H9 (cell line): Measurements from ENCODE around the gene CCL11. TPM values are rescaled to one million over a fixed set of nuclear protein-coding genes. Genes with fewer than 3 reads are reported as not detected.

Source experiments
- DNase-seq: peaks from one replicate; pipeline ENCODE4 v3.0.0-alpha.2; 2017
- H2AFZ ChIP-seq: one replicate; pipeline ENCODE4 v1.6.1; 2013; ENCODE audit warnings: mild to moderate bottlenecking, low read length, control low read depth, moderate library complexity
- H2AK5ac ChIP-seq: 2 replicates; pipeline ENCODE4 v1.6.1; 2013; ENCODE audit warnings: low read length, control low read depth, mixed read lengths; ENCODE audit not compliant: insufficient read length
- H2BK120ac ChIP-seq: one replicate; pipeline ENCODE4 v1.6.1; 2013; ENCODE audit warnings: low read depth, mild to moderate bottlenecking, low read length, control low read depth, inconsistent platforms; ENCODE audit not compliant: poor library complexity, severe bottlenecking
- H2BK12ac ChIP-seq: 2 replicates; pipeline ENCODE4 v1.6.1; 2013; ENCODE audit warnings: low read length, control low read depth, mixed read lengths, low read depth; ENCODE audit not compliant: insufficient read length
- H2BK15ac ChIP-seq: 2 replicates; pipeline ENCODE4 v1.6.1; 2013; ENCODE audit warnings: low read depth, low read length, control low read depth
- H2BK20ac ChIP-seq: one replicate; pipeline ENCODE4 v1.6.1; 2013; ENCODE audit warnings: low read depth, mild to moderate bottlenecking, low read length, control low read depth, inconsistent platforms; ENCODE audit not compliant: poor library complexity, severe bottlenecking
- H2BK5ac ChIP-seq: 2 replicates; pipeline ENCODE4 v1.6.1; 2013; ENCODE audit warnings: low read length, control low read depth, mixed read lengths; ENCODE audit not compliant: insufficient read length
- H3K14ac ChIP-seq: 2 replicates; pipeline ENCODE4 v1.6.1; 2013; ENCODE audit warnings: low read length, control low read depth; ENCODE audit not compliant: insufficient read depth
- H3K18ac ChIP-seq: 2 replicates; pipeline ENCODE4 v1.6.1; 2013; ENCODE audit warnings: low read depth, mild to moderate bottlenecking, mixed read lengths, low read length, control low read depth; ENCODE audit not compliant: insufficient read length
- H3K23ac ChIP-seq: 2 replicates; pipeline ENCODE4 v1.6.1; 2013; ENCODE audit warnings: low read length, control low read depth, mixed read lengths, low read depth; ENCODE audit not compliant: insufficient read length
- H3K23me2 ChIP-seq: 2 replicates; pipeline ENCODE4 v1.6.1; 2013; ENCODE audit warnings: low read depth, mild to moderate bottlenecking, mixed read lengths, low read length, control low read depth; ENCODE audit not compliant: insufficient read length, poor library complexity, severe bottlenecking
- H3K27ac ChIP-seq: 2 replicates; pipeline ENCODE4 v1.5.1; 2013; ENCODE audit warnings: low read length, control low read depth, mixed read lengths, low read depth; ENCODE audit not compliant: insufficient read length
- H3K27me3 ChIP-seq: 2 replicates; pipeline ENCODE4 v1.6.1; 2013; ENCODE audit warnings: low read length, control low read depth, inconsistent platforms; ENCODE audit not compliant: insufficient read depth
- H3K4ac ChIP-seq: 2 replicates; pipeline ENCODE4 v1.6.1; 2013; ENCODE audit warnings: low read depth, mild to moderate bottlenecking, control low read depth, inconsistent platforms, low read length, moderate library complexity
- H3K4me1 ChIP-seq: 2 replicates; pipeline ENCODE4 v1.6.1; 2013; ENCODE audit warnings: low read length, control low read depth, inconsistent platforms; ENCODE audit not compliant: insufficient read depth
- H3K4me2 ChIP-seq: 2 replicates; pipeline ENCODE4 v1.6.1; 2013; ENCODE audit warnings: low read length, control low read depth, mixed read lengths; ENCODE audit not compliant: insufficient read length, insufficient read depth
- H3K56ac ChIP-seq: 2 replicates; pipeline ENCODE4 v1.6.1; 2013; ENCODE audit warnings: low read depth, mild to moderate bottlenecking, mixed read lengths, low read length, control low read depth; ENCODE audit not compliant: insufficient read length
- H3K79me1 ChIP-seq: 2 replicates; pipeline ENCODE4 v1.6.1; 2013; ENCODE audit warnings: low read depth, mild to moderate bottlenecking, moderate library complexity, low read length, control low read depth, inconsistent platforms; ENCODE audit not compliant: insufficient read depth, poor library complexity, severe bottlenecking
- H3K79me2 ChIP-seq: 2 replicates; pipeline ENCODE4 v1.6.1; 2013; ENCODE audit warnings: low read length, control low read depth, inconsistent platforms; ENCODE audit not compliant: insufficient read depth
- H3K9ac ChIP-seq: 2 replicates; pipeline ENCODE4 v1.6.1; 2013; ENCODE audit warnings: low read length, control low read depth, mixed read lengths; ENCODE audit not compliant: insufficient read length; ENCODE audit errors: extremely low read depth
- H3K9me3 ChIP-seq: one replicate; pipeline ENCODE4 v1.6.1; 2013; ENCODE audit warnings: low read depth, low read length, inconsistent platforms; ENCODE audit not compliant: control insufficient read depth
- H3T11ph ChIP-seq: one replicate; pipeline ENCODE4 v1.6.1; 2013; ENCODE audit warnings: mild to moderate bottlenecking, low read length, control low read depth, inconsistent platforms
- H4K20me1 ChIP-seq: one replicate; pipeline ENCODE4 v1.6.1; 2013; ENCODE audit not compliant: control insufficient read depth, insufficient read length, insufficient read depth
- H4K5ac ChIP-seq: 2 replicates; pipeline ENCODE4 v1.6.1; 2013; ENCODE audit warnings: low read depth, mild to moderate bottlenecking, mixed read lengths, low read length, control low read depth; ENCODE audit not compliant: insufficient read length
- H4K8ac ChIP-seq: replicated peaks from 2 replicates; pipeline ENCODE4 v1.6.1; 2013; ENCODE audit warnings: low read length, control low read depth, mixed read lengths, low read depth; ENCODE audit not compliant: insufficient read length
- H4K91ac ChIP-seq: 2 replicates; pipeline ENCODE4 v1.6.1; 2013; ENCODE audit warnings: low read depth, mild to moderate bottlenecking, moderate library complexity, mixed read lengths, low read length, control low read depth; ENCODE audit not compliant: insufficient read length
- H3K27ac Mint-ChIP-seq, 3 experiments: 2 replicates in 2 of 3; 3 replicates in 1 of 3; pipeline ENCODE4 v1.8.0; 2020 to 2021; ENCODE audit warnings: mixed read lengths in 3 of 3, mild to moderate bottlenecking in 1 of 3, moderate library complexity in 1 of 3
- H3K27me3 Mint-ChIP-seq: 2 replicates; pipeline ENCODE4 v1.8.0; 2021; ENCODE audit warnings: low read depth, mild to moderate bottlenecking, moderate library complexity, mixed read lengths
- H3K36me3 Mint-ChIP-seq, 3 experiments: 2 replicates in 2 of 3; 3 replicates in 1 of 3; pipeline ENCODE4 v1.8.0; 2020 to 2021; ENCODE audit warnings: low read depth in 3 of 3, mixed read lengths in 3 of 3; ENCODE audit not compliant: insufficient read depth in 1 of 3
- H3K4me1 Mint-ChIP-seq, 2 experiments: 2 replicates each; pipeline ENCODE4 v1.8.0; 2020; ENCODE audit warnings: mixed read lengths in 2 of 2
- H3K4me3 Mint-ChIP-seq, 2 experiments: 2 replicates in 1 of 2; 3 replicates in 1 of 2; pipeline ENCODE4 v1.8.0; 2020 to 2021; ENCODE audit warnings: mild to moderate bottlenecking in 2 of 2, mixed read lengths in 2 of 2, moderate library complexity in 1 of 2
- H3K9me3 Mint-ChIP-seq, 2 experiments: 2 replicates in 1 of 2; 3 replicates in 1 of 2; pipeline ENCODE4 v1.8.0; 2020; ENCODE audit warnings: mild to moderate bottlenecking in 2 of 2, mixed read lengths in 2 of 2, moderate library complexity in 1 of 2
- CTCF ChIP-seq: fragments of 200-600 bp; sonication (generic); conservative IDR thresholded peaks from 3 replicates; pipeline ENCODE4 v1.8.0; 2021; ENCODE audit warnings: antibody characterized with exemption, mild to moderate bottlenecking
- WGBS: extraction: QIAGEN DNeasy Blood & Tissue Kit; methylation state at CpG from one replicate; pipeline ENCODE4 v1.1.7; 2013; ENCODE audit warnings: missing lambda C conversion rate, low lambda C conversion rate, mixed read lengths; ENCODE audit not compliant: insufficient read length; ENCODE audit errors: extremely low coverage; 5-methylcytosine and 5-hydroxymethylcytosine counted together
- total RNA-seq: library from RNA; stranded (reverse); gene quantifications from 2 replicates; pipeline ENCODE4 v1.2.1, GENCODE V29; 2021

Gene CCL11
- total RNA-seq, 1 experiment from 2014 or later = not detected

DNA sequence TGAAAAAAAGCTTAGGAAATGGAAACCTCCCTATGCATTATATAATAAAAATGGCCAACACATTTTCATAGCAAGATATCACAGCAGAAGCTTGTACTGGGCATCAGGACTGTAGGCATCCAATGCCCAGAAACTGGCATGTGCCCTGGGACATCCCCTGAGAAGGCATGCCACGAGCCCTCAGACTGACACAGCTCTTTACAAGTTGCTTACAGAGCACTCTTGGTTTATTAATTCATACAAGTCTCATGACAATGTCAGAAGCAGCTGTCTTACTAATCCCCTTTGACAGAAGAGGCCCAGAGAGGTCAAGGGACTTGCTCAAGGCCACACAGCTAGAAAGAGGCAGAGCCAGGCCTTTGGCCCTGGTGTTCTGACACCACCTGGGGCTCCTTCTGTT lies 36.1 kb upstream of the CCL11 start:
- H4K8ac ChIP-seq = no peak overlapping the region
- H2BK20ac ChIP-seq = no peak overlapping the region
- no peak overlapping the region for H3K4me2 ChIP-seq
- Mint-ChIP-seq H3K36me3 (no peaks in the 10 kb centered on the region; a peak in 1 of 7 replicates), H3K27ac (no peak overlapping the region), H3K27me3 (peaks cover 14% of the 10 kb centered on the region), H3K4me1 (peaks cover 33 to 35% of the 10 kb centered on the region in 2 experiments), H3K4me3 (no peak overlapping the region), H3K9me3 (no peaks in the 10 kb centered on the region)
- H3K79me2 ChIP-seq = no peaks in the 10 kb centered on the region
- H2AK5ac ChIP-seq = no peak overlapping the region
- no CpG with 5 or more reads among the region's 1 CpG for WGBS
- peaks cover 4% of the 10 kb centered on the region; the same call in 1 of the 2 replicates for H3K4me1 ChIP-seq
- H3K9ac ChIP-seq = no peak overlapping the region
- TF ChIP-seq CTCF = no peak
- no peak overlapping the region for H4K91ac ChIP-seq
- H3K27me3 ChIP-seq = no peaks in the 10 kb centered on the region; the same call in 1 of the 2 replicates
- H2BK15ac ChIP-seq = no peak overlapping the region
- H4K5ac ChIP-seq = no peak overlapping the region
- H3K18ac ChIP-seq = no peak overlapping the region
- H4K20me1 ChIP-seq = no peaks in the 10 kb centered on the region
- no peak overlapping the region for H2BK5ac ChIP-seq
- H3K56ac ChIP-seq = no peak overlapping the region
- no peak overlapping the region for H2BK12ac ChIP-seq
- H2BK120ac ChIP-seq = no peak overlapping the region
- H2AFZ ChIP-seq = no peak overlapping the region
- H3T11ph ChIP-seq = no peak overlapping the region
- H3K23me2 ChIP-seq = no peaks in the 10 kb centered on the region
- no peak overlapping the region for H3K4ac ChIP-seq
- H3K23ac ChIP-seq = no peak overlapping the region
- H3K79me1 ChIP-seq = no peaks in the 10 kb centered on the region
- no peaks in the 10 kb centered on the region for H3K9me3 ChIP-seq
- H3K27ac ChIP-seq = no peak overlapping the region
- no peak for DNase-seq
- no peak overlapping the region for H3K14ac ChIP-seq
